Liver (tissue), 9 donors: ENCODE data around the gene ZNF501. TPM values are rescaled to one million over a fixed set of nuclear protein-coding genes. Genes with fewer than 3 reads are reported as not detected.

Experiments
- DNase-seq: peaks from one replicate; pipeline ENCODE4 v3.0.0-alpha.2; 2017; ENCODE audit warnings: low spot score
- H3K27ac ChIP-seq, 2 donors: one replicate each; pipeline ENCODE4 v1.7.0; 2013; ENCODE audit warnings: inconsistent platforms in 2 of 2, low read length in 2 of 2, control low read depth in 1 of 2, low read depth in 1 of 2, mild to moderate bottlenecking in 1 of 2
- H3K27me3 ChIP-seq, 4 donors: one replicate each; pipeline versions ENCODE4 v1.6.1 to v1.7.0; 2013; ENCODE audit warnings: low read length in 3 of 4, inconsistent platforms in 1 of 4, mild to moderate bottlenecking in 1 of 4, moderate library complexity in 1 of 4; ENCODE audit not compliant: control insufficient read depth in 4 of 4, insufficient read depth in 4 of 4
- H3K36me3 ChIP-seq, 4 donors: one replicate each; pipeline versions ENCODE4 v1.6.1 to v1.7.0; 2013; ENCODE audit warnings: low read length in 3 of 4, mild to moderate bottlenecking in 3 of 4, low read depth in 1 of 4, moderate library complexity in 1 of 4; ENCODE audit not compliant: control insufficient read depth in 4 of 4, insufficient read depth in 3 of 4
- H3K4me1 ChIP-seq, 4 donors: one replicate each; pipeline versions ENCODE4 v1.6.1 to v1.7.0; 2013; ENCODE audit warnings: low read length in 3 of 4, mild to moderate bottlenecking in 3 of 4, moderate library complexity in 1 of 4; ENCODE audit not compliant: control insufficient read depth in 4 of 4, insufficient read depth in 4 of 4
- H3K4me3 ChIP-seq, 3 donors: one replicate each; pipeline versions ENCODE4 v1.6.1 to v1.7.0; 2013; ENCODE audit warnings: low read length in 3 of 3, control low read depth in 1 of 3, low read depth in 1 of 3, mild to moderate bottlenecking in 1 of 3
- H3K9ac ChIP-seq, 2 donors: one replicate each; pipeline ENCODE4 v1.7.0; 2013; ENCODE audit warnings: low read length in 2 of 2, mild to moderate bottlenecking in 2 of 2, moderate library complexity in 2 of 2, control low read depth in 1 of 2, low read depth in 1 of 2
- H3K9me3 ChIP-seq, 4 donors: one replicate each; pipeline versions ENCODE4 v1.6.1 to v1.7.0; 2013; ENCODE audit warnings: low read length in 3 of 4; ENCODE audit not compliant: control insufficient read depth in 4 of 4
- EGR1 ChIP-seq, 2 donors: IDR thresholded peaks; 2 replicates each; pipeline ENCODE4 v1.6.1; 2016 to 2018; ENCODE audit warnings: antibody characterized with exemption in 2 of 2, low read depth in 2 of 2
- FOXA1 ChIP-seq: IDR thresholded peaks from 2 replicates; pipeline ENCODE4 v1.6.1; 2016; ENCODE audit warnings: antibody characterized with exemption
- FOXA2 ChIP-seq: IDR thresholded peaks from 2 replicates; pipeline ENCODE4 v1.6.1; 2016; ENCODE audit warnings: antibody characterized with exemption
- GABPA ChIP-seq, 2 donors: IDR thresholded peaks in 1 of 2; conservative IDR thresholded peaks in 1 of 2; 2 replicates each; pipeline ENCODE4 v1.6.1; 2016; ENCODE audit warnings: antibody characterized with exemption in 2 of 2, mild to moderate bottlenecking in 1 of 2, moderate library complexity in 1 of 2
- HNF4A ChIP-seq, 2 donors: conservative IDR thresholded peaks; 2 replicates each; pipeline ENCODE4 v1.6.1; 2016; ENCODE audit warnings: antibody characterized with exemption in 2 of 2, mild to moderate bottlenecking in 2 of 2
- HNF4G ChIP-seq: IDR thresholded peaks from 2 replicates; pipeline ENCODE4 v1.6.1; 2016; ENCODE audit warnings: antibody characterized with exemption
- JUND ChIP-seq, 2 donors: IDR thresholded peaks; 2 replicates each; pipeline ENCODE4 v1.6.1; 2016; ENCODE audit warnings: antibody characterized with exemption in 2 of 2
- NR2F2 ChIP-seq: IDR thresholded peaks from 2 replicates; pipeline ENCODE4 v1.6.1; 2016; ENCODE audit warnings: antibody characterized with exemption
- RAD21 ChIP-seq, 2 donors: IDR thresholded peaks; 2 replicates each; pipeline ENCODE4 v1.6.1; 2016; ENCODE audit warnings: antibody characterized with exemption in 2 of 2, mild to moderate bottlenecking in 2 of 2
- RXRA ChIP-seq, 2 donors: IDR thresholded peaks; 2 replicates each; pipeline ENCODE4 v1.6.1; 2017 to 2018; ENCODE audit warnings: antibody characterized with exemption in 2 of 2, mild to moderate bottlenecking in 1 of 2
- SP1 ChIP-seq: IDR thresholded peaks from 2 replicates; pipeline ENCODE4 v1.6.1; 2018; ENCODE audit warnings: antibody characterized with exemption, mild to moderate bottlenecking
- TAF1 ChIP-seq: conservative IDR thresholded peaks from 2 replicates; pipeline ENCODE4 v1.6.1; 2016; ENCODE audit warnings: antibody characterized with exemption, mild to moderate bottlenecking
- YY1 ChIP-seq: IDR thresholded peaks from 2 replicates; pipeline ENCODE4 v1.6.1; 2016; ENCODE audit warnings: antibody characterized with exemption, mild to moderate bottlenecking
- polyA plus RNA-seq, 2 donors: library from polyadenylated mRNA; stranded (reverse) in 1 of 2; unstranded in 1 of 2; fragments of 200-250 nt in 1 of 2; fragments of >200 nt in 1 of 2; fragmentation: Nextera tagmentation in 1 of 2; extraction: Ambion mirVana in 1 of 2; gene quantifications; one replicate each; pipeline versions ENCODE4 v1.2.1 to v1.2.3, GENCODE V29; 2013 to 2015
- total RNA-seq, 2 donors: library from RNA; depleted of rRNA; stranded (reverse); fragments of >200 nt; gene quantifications; one replicate each; pipeline ENCODE4 v1.2.3, GENCODE V29; 2014
- TF ChIP-seq, protein P1 (sequence below): IDR thresholded peaks from 2 replicates; pipeline ENCODE4 v1.6.1; 2016; ENCODE audit warnings: antibody characterized with exemption
- TF ChIP-seq, protein P2 (sequence below): IDR thresholded peaks from 2 replicates; pipeline ENCODE4 v1.6.1; 2016; ENCODE audit warnings: antibody characterized with exemption
- TF ChIP-seq, protein P3 (sequence below): IDR thresholded peaks from 2 replicates; pipeline ENCODE4 v1.6.1; 2016; ENCODE audit warnings: antibody characterized with exemption
- TF ChIP-seq, protein P4 (sequence below): fragments of 150-350 bp; IDR thresholded peaks from 2 replicates; pipeline ENCODE4 v1.5.1; 2017; ENCODE audit warnings: improper control_type of control experiment, low read depth, low read length; ENCODE audit not compliant: missing input control
- TF ChIP-seq, protein P5 (sequence below): IDR thresholded peaks from 2 replicates; pipeline ENCODE4 v1.6.1; 2016; ENCODE audit warnings: antibody characterized with exemption, mild to moderate bottlenecking
- donor health status: healthy.
- donor health status: healthy.
- donor health status: healthy.
- donor health status: healthy.
- donor health status: healthy.

The ZNF501 gene
- total and polyA plus RNA-seq, 4 donors: 0.44 to 1.6 (median 0.77) TPM

DNA sequence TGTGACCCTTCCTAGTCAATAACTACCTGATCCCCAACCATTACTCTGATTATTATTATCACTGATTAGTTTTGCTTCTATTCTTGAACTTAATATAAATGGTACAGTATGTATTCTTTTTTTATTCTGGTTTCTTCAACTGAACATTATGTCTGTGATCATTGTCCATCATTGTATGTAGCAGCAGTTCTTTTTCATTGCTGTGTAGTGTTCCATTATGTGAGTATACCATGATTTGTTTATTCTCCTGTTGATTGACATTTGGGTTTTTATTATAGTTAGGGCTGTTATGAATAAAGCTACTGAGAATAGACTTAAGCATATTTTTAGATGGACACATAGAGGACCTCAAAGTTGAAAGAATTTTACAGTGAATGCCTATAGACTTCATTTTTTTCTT lies 34.8 kb downstream of the ZNF501 start:
- H3K27me3 ChIP-seq: peaks cover 0 to 3% (median 0%) of the 10 kb centered on the region in 4 donors
- TF ChIP-seq JUND (IDR thresholded peaks at IDR 0.05) (no peak), RAD21 (IDR thresholded peaks at IDR 0.05) (no peak), HNF4A (conservative IDR thresholded peaks at IDR 0.05) (no peak), HNF4G (no peak), TAF1 (no peak), EGR1 (IDR thresholded peaks at IDR 0.05; ENCODE audit: low read depth in 2 of 2) (no peak), RXRA (IDR thresholded peaks at IDR 0.05) (no peak), FOXA1 (no peak), YY1 (no peak), FOXA2 (no peak), NR2F2 (no peak), GABPA (IDR thresholded peaks at IDR 0.05 in 1 of 2, conservative IDR thresholded peaks at IDR 0.05 in 1 of 2) (no peak), SP1 (no peak)
- TF ChIP-seq, protein P1, sequence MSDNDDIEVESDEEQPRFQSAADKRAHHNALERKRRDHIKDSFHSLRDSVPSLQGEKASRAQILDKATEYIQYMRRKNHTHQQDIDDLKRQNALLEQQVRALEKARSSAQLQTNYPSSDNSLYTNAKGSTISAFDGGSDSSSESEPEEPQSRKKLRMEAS: no peak
- TF ChIP-seq, protein P2, sequence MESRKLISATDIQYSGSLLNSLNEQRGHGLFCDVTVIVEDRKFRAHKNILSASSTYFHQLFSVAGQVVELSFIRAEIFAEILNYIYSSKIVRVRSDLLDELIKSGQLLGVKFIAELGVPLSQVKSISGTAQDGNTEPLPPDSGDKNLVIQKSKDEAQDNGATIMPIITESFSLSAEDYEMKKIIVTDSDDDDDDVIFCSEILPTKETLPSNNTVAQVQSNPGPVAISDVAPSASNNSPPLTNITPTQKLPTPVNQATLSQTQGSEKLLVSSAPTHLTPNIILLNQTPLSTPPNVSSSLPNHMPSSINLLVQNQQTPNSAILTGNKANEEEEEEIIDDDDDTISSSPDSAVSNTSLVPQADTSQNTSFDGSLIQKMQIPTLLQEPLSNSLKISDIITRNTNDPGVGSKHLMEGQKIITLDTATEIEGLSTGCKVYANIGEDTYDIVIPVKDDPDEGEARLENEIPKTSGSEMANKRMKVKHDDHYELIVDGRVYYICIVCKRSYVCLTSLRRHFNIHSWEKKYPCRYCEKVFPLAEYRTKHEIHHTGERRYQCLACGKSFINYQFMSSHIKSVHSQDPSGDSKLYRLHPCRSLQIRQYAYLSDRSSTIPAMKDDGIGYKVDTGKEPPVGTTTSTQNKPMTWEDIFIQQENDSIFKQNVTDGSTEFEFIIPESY: no peak
- TF ChIP-seq, protein P3, sequence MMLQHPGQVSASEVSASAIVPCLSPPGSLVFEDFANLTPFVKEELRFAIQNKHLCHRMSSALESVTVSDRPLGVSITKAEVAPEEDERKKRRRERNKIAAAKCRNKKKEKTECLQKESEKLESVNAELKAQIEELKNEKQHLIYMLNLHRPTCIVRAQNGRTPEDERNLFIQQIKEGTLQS: no peak
- TF ChIP-seq, protein P4, sequence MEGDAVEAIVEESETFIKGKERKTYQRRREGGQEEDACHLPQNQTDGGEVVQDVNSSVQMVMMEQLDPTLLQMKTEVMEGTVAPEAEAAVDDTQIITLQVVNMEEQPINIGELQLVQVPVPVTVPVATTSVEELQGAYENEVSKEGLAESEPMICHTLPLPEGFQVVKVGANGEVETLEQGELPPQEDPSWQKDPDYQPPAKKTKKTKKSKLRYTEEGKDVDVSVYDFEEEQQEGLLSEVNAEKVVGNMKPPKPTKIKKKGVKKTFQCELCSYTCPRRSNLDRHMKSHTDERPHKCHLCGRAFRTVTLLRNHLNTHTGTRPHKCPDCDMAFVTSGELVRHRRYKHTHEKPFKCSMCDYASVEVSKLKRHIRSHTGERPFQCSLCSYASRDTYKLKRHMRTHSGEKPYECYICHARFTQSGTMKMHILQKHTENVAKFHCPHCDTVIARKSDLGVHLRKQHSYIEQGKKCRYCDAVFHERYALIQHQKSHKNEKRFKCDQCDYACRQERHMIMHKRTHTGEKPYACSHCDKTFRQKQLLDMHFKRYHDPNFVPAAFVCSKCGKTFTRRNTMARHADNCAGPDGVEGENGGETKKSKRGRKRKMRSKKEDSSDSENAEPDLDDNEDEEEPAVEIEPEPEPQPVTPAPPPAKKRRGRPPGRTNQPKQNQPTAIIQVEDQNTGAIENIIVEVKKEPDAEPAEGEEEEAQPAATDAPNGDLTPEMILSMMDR: no peak
- TF ChIP-seq, protein P5, sequence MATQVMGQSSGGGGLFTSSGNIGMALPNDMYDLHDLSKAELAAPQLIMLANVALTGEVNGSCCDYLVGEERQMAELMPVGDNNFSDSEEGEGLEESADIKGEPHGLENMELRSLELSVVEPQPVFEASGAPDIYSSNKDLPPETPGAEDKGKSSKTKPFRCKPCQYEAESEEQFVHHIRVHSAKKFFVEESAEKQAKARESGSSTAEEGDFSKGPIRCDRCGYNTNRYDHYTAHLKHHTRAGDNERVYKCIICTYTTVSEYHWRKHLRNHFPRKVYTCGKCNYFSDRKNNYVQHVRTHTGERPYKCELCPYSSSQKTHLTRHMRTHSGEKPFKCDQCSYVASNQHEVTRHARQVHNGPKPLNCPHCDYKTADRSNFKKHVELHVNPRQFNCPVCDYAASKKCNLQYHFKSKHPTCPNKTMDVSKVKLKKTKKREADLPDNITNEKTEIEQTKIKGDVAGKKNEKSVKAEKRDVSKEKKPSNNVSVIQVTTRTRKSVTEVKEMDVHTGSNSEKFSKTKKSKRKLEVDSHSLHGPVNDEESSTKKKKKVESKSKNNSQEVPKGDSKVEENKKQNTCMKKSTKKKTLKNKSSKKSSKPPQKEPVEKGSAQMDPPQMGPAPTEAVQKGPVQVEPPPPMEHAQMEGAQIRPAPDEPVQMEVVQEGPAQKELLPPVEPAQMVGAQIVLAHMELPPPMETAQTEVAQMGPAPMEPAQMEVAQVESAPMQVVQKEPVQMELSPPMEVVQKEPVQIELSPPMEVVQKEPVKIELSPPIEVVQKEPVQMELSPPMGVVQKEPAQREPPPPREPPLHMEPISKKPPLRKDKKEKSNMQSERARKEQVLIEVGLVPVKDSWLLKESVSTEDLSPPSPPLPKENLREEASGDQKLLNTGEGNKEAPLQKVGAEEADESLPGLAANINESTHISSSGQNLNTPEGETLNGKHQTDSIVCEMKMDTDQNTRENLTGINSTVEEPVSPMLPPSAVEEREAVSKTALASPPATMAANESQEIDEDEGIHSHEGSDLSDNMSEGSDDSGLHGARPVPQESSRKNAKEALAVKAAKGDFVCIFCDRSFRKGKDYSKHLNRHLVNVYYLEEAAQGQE: no peak
- no peak overlapping the region for H3K4me3 ChIP-seq
- no peaks in the 10 kb centered on the region for H3K36me3 ChIP-seq
- DNase-seq: no peak
- H3K9ac ChIP-seq: no peak overlapping the region
- peaks cover 3 to 13% (median 8%) of the 10 kb centered on the region in 4 donors for H3K4me1 ChIP-seq
- peaks cover 4 to 7% (median 5%) of the 10 kb centered on the region in 4 donors for H3K9me3 ChIP-seq
- no peak overlapping the region for H3K27ac ChIP-seq
